ENCODE results near the gene CDH18. TPM values are rescaled to one million over a fixed set of nuclear protein-coding genes. Genes with fewer than 3 reads are reported as not detected.
A peak's percentile ranks its signal among the peaks of the same experiment; 100 is the strongest.

The CDH18 gene
- polyA plus RNA-seq, 10 donors, result 6.2 to 16.4 (median 9.9) TPM

GRCh38 chr5:19605846-19606407 is 382.1 kb downstream of the CDH18 start:
- DNase-seq, result no peak

GRCh38 chr5:19584131-19584530 is 403.9 kb downstream of the CDH18 start:
- no peak for DNase-seq

GRCh38 chr5:19577882-19578281 is 410.1 kb downstream of the CDH18 start:
- no peak for DNase-seq

DNA sequence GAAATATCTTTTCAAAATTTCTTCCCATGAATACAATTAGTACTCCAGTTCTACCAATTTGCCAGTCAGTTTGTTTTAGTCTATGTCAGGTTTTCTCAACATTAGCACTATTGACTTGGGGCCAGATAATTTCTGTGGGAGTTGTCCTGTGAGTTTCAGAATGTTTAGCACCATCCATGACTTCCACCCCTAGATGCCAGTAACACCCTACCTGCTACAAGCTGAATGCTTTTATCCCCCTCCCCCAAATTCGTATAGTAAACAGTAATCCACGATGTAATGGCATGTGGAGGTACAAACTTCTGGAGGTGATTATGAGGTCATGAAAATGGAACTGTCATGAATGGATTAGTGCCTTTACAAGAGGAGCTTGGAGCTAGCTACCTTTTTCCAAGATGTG is 420.0 kb downstream of the CDH18 start:
- DNase-seq, result no peak

GRCh38 chr5:19565466-19565865 is 422.5 kb downstream of the CDH18 start:
- DNase-seq, result peak in 2 of 3 donors; percentile 9 to 45

DNA sequence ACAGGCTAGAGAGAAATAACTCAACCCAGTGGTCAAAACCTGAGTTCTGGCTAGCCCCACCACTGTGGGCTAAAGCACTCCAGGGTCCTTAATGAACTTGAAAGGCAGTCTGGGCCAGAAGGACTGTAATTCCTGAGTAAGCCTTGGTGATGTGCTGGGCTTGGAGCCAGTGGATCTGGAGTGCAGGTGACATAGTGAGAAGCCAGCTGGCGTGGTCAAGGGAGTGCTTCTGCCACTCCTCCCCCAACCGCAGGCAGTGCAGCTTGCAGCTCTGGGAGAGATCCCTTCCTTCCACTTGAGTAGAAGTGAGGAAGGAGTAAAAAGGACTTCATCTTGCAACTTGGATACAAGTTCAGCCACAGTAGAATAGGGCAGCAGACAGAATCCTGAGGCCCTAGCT is 424.0 kb downstream of the CDH18 start:
- DNase-seq, result no peak

DNA sequence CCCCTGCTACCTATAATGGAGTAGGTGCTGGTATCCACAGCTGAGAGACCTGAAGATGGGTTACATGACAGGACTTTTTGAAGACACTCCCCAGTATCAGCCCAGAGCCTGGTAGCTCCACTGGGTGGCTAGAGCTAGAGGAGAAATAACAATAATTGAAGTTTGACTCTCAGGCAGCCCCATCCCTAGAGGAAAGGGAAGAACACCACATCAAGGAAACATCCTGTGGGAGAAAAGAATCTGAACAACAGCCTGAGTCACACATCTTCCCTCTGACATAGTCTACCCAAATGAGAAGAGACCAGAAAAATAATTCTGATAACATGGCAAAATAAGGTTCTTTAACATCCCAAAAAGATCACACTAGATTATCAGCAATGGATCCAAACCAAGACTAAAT is 432.1 kb downstream of the CDH18 start:
- no peak for DNase-seq

- DNase-seq, result no peak
These were observed 432.6 kb downstream of the CDH18 start for GRCh38 chr5:19555436-19555835.

GRCh38 chr5:19554524-19554923 is 433.5 kb downstream of the CDH18 start:
- no peak for DNase-seq

- DNase-seq, result peak; percentile 70 to 82 (median 79)
These were observed 440.4 kb downstream of the CDH18 start for GRCh38 chr5:19547640-19548039.

- DNase-seq, result no peak
These were observed 441.5 kb downstream of the CDH18 start for GRCh38 chr5:19546521-19546920.

DNA sequence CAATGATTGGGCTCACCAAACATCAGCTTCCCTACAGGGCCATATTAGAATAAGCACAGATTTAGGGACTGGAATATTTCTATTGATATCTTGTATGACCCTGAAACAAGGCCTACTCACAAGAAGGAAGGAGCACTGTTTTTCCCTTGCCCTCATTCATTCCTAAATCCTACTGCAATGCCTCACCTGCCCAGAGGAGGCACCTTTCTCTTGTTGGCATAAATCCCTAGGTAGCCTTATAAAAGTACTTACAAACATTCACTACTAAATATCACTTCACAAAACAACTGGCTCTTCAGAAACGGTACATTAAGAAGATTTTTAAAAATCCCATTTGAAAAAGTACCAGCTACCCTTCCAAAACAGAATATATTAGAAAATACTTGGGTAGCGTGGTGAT is 449.4 kb downstream of the CDH18 start:
- no peak for DNase-seq

- DNase-seq, result no peak
These were observed 451.6 kb downstream of the CDH18 start for GRCh38 chr5:19536387-19536786.

DNA sequence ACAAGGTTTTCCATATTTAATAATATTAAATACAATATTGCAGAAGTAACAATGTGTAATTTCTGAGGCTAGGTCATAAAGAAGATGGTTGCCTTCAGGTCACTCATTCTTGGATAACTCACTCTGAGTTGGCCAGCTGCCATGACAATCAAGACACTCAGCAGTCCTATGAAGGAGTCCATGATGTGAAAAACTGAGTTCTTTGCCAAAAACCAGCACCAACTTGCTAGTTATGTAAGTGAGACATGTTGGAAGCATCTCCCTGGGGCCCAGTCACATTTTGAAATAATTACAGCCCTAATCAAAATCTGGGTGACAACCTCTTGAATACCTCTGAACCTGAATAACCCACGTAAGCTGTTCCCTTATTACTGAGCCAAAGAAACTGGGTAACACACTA is 453.2 kb downstream of the CDH18 start:
- DNase-seq, result no peak

- DNase-seq, result peak in 2 of 3 donors; percentile 28 to 67
These were observed 455.1 kb downstream of the CDH18 start for GRCh38 chr5:19532936-19533335.

DNA sequence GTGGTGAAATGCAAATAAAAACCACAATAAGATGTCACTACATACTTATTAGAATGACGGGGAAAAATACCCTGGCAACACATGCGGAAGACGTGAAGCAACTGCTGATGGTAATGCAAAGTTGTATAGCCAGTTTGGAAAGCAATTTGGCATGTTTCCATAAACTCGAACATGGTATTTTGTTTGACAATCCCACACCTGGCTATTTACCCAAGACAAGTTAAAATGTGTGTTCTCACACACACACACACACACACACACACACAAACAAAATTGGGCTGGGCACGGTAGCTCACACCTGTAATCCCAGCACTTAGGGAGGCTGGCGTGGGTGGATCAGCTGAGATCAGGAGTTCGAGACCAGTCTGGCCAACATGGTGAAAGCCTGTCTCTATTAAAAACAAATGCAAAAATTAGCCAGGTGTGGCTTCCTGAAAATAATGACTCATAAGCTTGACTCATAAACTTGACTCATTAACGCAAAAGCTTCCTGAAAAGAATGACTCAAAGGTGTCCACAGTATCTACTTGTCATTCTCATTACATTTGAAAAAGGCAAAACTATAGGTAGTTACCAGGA is 456.5 kb downstream of the CDH18 start:
- no peak for DNase-seq

DNA sequence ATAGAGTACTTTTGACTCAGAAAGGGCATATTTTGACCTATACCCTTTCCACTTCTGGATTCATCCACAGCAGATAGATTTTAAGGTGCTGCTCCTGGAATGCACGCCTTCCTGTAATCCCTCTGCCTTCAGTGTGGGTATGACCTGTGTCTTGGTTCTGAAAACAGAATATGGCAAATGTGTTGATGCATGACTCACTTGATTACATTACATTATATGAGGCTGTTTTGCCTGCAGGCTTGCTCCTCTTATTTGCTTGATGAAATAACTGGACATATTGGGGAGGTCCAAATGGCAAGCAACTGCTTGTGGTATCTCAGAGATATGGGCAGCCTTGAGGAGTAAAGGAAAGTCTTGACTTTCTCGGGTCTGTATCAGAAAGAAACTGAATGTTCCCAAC is 468.6 kb downstream of the CDH18 start:
- no peak for DNase-seq

GRCh38 chr5:19498852-19499251 is 489.1 kb downstream of the CDH18 start:
- no peak for DNase-seq

GRCh38 chr5:19497229-19497815 is 490.7 kb downstream of the CDH18 start:
- no peak for DNase-seq

DNA sequence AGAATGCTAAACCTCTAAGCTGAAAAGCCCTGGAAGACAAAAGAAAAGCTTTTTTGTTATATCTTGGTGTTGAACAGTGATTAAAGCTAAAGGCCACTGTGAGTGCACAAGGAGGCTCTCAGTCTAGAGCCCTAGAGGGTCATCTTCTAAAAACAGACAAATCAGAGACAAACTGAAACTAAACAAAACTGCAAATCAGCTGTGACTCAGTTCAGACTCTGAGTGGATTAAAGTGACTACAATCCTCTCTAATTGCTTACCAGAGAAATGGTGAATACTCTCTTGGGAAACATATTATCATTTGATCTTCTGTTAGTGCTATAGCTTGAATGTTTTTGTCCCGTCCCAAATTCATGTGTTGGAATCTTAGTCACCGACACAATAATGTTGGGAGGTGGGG is 491.9 kb downstream of the CDH18 start:
- peak in 1 of 3 donors; percentile 4 for DNase-seq

DNA sequence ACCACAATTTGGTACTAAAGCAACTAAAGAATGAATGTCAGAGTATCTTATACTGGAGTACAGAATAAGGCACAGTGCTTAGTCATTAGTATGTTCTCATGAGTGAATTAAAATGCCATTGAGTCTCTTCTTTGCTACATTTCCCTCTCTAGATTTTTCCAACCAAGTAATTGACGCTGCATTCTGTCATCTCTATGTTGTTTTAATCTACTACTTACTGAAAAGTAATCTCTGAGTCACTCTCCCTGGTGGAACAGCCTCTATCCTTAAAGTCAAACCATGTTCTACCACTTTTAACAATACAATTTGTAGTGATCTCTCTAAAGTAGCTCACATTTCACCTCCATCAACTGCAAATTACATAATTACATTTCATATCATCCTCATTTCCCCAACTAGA is 495.1 kb downstream of the CDH18 start:
- no peak for DNase-seq

GRCh38 chr5:19488786-19489185 is 499.2 kb downstream of the CDH18 start:
- DNase-seq, result peak in 1 of 3 donors; percentile 9

DNA sequence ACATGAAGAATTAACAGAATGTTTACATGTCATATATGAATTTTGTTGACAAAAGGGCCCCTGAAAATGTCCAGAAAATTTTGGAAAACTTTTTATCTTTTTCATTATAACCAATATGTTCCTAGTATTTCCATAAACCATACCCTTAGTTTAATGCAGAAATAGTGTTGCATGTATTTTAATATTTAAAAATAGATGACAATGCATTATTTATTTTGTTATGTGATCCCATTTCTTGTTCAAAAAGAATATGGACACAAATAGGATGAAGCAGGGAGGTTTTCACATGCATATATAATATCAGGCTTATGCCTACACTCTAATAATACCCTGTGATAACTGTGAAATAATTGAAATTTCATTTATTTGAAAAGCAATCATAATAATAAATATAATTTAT is 500.5 kb downstream of the CDH18 start:
- no peak for DNase-seq

- DNase-seq, result no peak
These were observed 508.4 kb downstream of the CDH18 start for GRCh38 chr5:19479562-19479961.
